RWPE2 (cell line): ENCODE results near the gene NAPSA.
"Not testable (repeated sequence)": the region's sequence is repeated elsewhere in the genome, so short reads cannot be mapped to it uniquely, and the experiment has no call there.

Experiments used
- ATAC-seq: fragments of 200-7000 bp; cut with Tn5 transposase; 3 replicates; pipeline ENCODE4 v1.9.1; 2021; ENCODE audit warnings: low read depth
- DNase-seq: peaks from one replicate; pipeline ENCODE4 v3.0.0-alpha.2; 2020; ENCODE audit warnings: low spot score
- H3K27ac ChIP-seq: fragments of 450-650 bp; 2 replicates; pipeline ENCODE4 v1.5.1; 2017; ENCODE audit warnings: mild to moderate bottlenecking; ENCODE audit not compliant: poor library complexity, severe bottlenecking
- H3K27me3 ChIP-seq: fragments of 250-450 bp; sonication (Bioruptor Pico); 2 replicates; pipeline ENCODE4 v1.5.1; 2021; ENCODE audit warnings: mild to moderate bottlenecking, moderate library complexity; ENCODE audit not compliant: insufficient read depth, poor library complexity, severe bottlenecking
- H3K36me3 ChIP-seq: fragments of 250-450 bp; sonication (Bioruptor Pico); 2 replicates; pipeline ENCODE4 v1.5.1; 2020; ENCODE audit warnings: low read depth, mild to moderate bottlenecking, moderate library complexity
- H3K4me1 ChIP-seq: fragments of 250-450 bp; sonication (Bioruptor Pico); 2 replicates; pipeline ENCODE4 v1.5.1; 2021; ENCODE audit warnings: mild to moderate bottlenecking, moderate library complexity; ENCODE audit not compliant: insufficient read depth, poor library complexity, severe bottlenecking
- H3K4me3 ChIP-seq: fragments of 250-450 bp; sonication (Bioruptor Pico); 2 replicates; pipeline ENCODE4 v1.5.1; 2021; ENCODE audit warnings: mild to moderate bottlenecking, moderate library complexity; ENCODE audit not compliant: severe bottlenecking
- H3K9me3 ChIP-seq: fragments of 250-450 bp; sonication (Bioruptor Pico); 2 replicates; pipeline ENCODE4 v1.5.1; 2021; ENCODE audit warnings: mild to moderate bottlenecking, moderate library complexity; ENCODE audit not compliant: severe bottlenecking
- CTCF ChIP-seq: fragments of 450-650 bp; IDR thresholded peaks from one replicate; pipeline ENCODE4 v1.5.1; 2017; ENCODE audit warnings: mild to moderate bottlenecking, moderate library complexity; ENCODE audit not compliant: poor library complexity, severe bottlenecking

NAPSA gene

GRCh38 chr19:50392759-50393158 is 27.3 kb upstream of the NAPSA start:
- Histone ChIP-seq H3K4me1 (no peaks in the 10 kb centered on the region), H3K27me3 (no peaks in the 10 kb centered on the region), H3K36me3 (peaks cover 54% of the 10 kb centered on the region), H3K27ac (no peak overlapping the region), H3K4me3 (no peak overlapping the region), H3K9me3 (no peaks in the 10 kb centered on the region)
- no peak for TF ChIP-seq CTCF
- ATAC-seq (no peak), DNase-seq (no peak)

GRCh38 chr19:50390952-50391351 is 25.5 kb upstream of the NAPSA start:
- not testable (repeated sequence) for H3K27me3 ChIP-seq, DNase-seq, H3K27ac ChIP-seq, H3K4me3 ChIP-seq, ATAC-seq, H3K9me3 ChIP-seq, H3K4me1 ChIP-seq
- H3K36me3 ChIP-seq: peaks cover 65% of the 10 kb centered on the region

GRCh38 chr19:50390295-50390694 is 24.9 kb upstream of the NAPSA start:
- H3K27ac ChIP-seq, H3K4me3 ChIP-seq, DNase-seq, H3K4me1 ChIP-seq, ATAC-seq, H3K9me3 ChIP-seq, H3K27me3 ChIP-seq: not testable (repeated sequence)
- peaks cover 65% of the 10 kb centered on the region for H3K36me3 ChIP-seq

- TF ChIP-seq CTCF: no peak
- peaks cover 49% of the 10 kb centered on the region for H3K36me3 ChIP-seq
- no peaks in the 10 kb centered on the region for H3K4me1 ChIP-seq
- H3K9me3 ChIP-seq: no peaks in the 10 kb centered on the region
- DNase-seq (no peak), ATAC-seq (no peak)
- H3K4me3 ChIP-seq: no peak overlapping the region
- H3K27me3 ChIP-seq: no peaks in the 10 kb centered on the region
- no peak overlapping the region for H3K27ac ChIP-seq
These were observed 22.4 kb upstream of the NAPSA start for GRCh38 chr19:50387868-50388245.

GRCh38 chr19:50387176-50387867 is 21.9 kb upstream of the NAPSA start:
- ATAC-seq: no peak
- H3K27ac ChIP-seq: no peak overlapping the region
- TF ChIP-seq CTCF: no peak
- H3K4me1 ChIP-seq: no peaks in the 10 kb centered on the region
- peaks cover 44% of the 10 kb centered on the region for H3K36me3 ChIP-seq
- no peak overlapping the region for H3K4me3 ChIP-seq
- no peaks in the 10 kb centered on the region for H3K9me3 ChIP-seq
- no peaks in the 10 kb centered on the region for H3K27me3 ChIP-seq
- DNase-seq: no peak
